NCI-H526 treated with DMSO at 0.1 percent for 48 hours (cell line): ENCODE results near the gene PAM16.
"Not testable (repeated sequence)": the region's sequence is repeated elsewhere in the genome, so short reads cannot be mapped to it uniquely, and the experiment has no call there.

Experiments
- DNase-seq: peaks from one replicate; lab custom pipeline; 2025; lab: John Stamatoyannopoulos, UW

Gene PAM16

GRCh38 chr16:4334724-4335495 is 16.2 kb downstream of the PAM16 start:
- DNase-seq: no peak

GRCh38 chr16:4333714-4334113 is 17.4 kb downstream of the PAM16 start:
- DNase-seq: not testable (repeated sequence)

- no peak for DNase-seq
Measured at GRCh38 chr16:4333308-4333638, 17.8 kb downstream of the PAM16 start.

- DNase-seq: no peak
Measured at GRCh38 chr16:4332623-4333307, 18.4 kb downstream of the PAM16 start.

GRCh38 chr16:4332083-4332482 is 19.0 kb downstream of the PAM16 start:
- DNase-seq: no peak

- DNase-seq: no peak
Measured at GRCh38 chr16:4330277-4330874, 20.7 kb downstream of the PAM16 start.

GRCh38 chr16:4328782-4329775 is 22.0 kb downstream of the PAM16 start:
- DNase-seq: no peak

- no peak for DNase-seq
Measured at GRCh38 chr16:4328046-4328781, 22.9 kb downstream of the PAM16 start.

GRCh38 chr16:4327386-4328045 is 23.6 kb downstream of the PAM16 start:
- no peak for DNase-seq

GRCh38 chr16:4325253-4325758 is 25.8 kb downstream of the PAM16 start:
- no peak for DNase-seq

- no peak for DNase-seq
Measured at GRCh38 chr16:4324492-4325252, 26.4 kb downstream of the PAM16 start.

- no peak for DNase-seq
Measured at GRCh38 chr16:4323845-4324488, 27.2 kb downstream of the PAM16 start.

- DNase-seq: no peak
Measured at GRCh38 chr16:4323071-4323844, 27.9 kb downstream of the PAM16 start.

- DNase-seq: no peak
Measured at GRCh38 chr16:4322121-4323052, 28.7 kb downstream of the PAM16 start.

- DNase-seq: no peak
Measured at GRCh38 chr16:4321286-4322120, 29.6 kb downstream of the PAM16 start.

- no peak for DNase-seq
Measured at GRCh38 chr16:4320571-4321137, 30.5 kb downstream of the PAM16 start.
